ENCODE measurements around the gene TCTN3. TPM values are rescaled to one million over a fixed set of nuclear protein-coding genes. Genes with fewer than 3 reads are reported as not detected.

TCTN3 gene
- total RNA-seq, 1 donor from 2014 or later = 26.4 TPM

DNA sequence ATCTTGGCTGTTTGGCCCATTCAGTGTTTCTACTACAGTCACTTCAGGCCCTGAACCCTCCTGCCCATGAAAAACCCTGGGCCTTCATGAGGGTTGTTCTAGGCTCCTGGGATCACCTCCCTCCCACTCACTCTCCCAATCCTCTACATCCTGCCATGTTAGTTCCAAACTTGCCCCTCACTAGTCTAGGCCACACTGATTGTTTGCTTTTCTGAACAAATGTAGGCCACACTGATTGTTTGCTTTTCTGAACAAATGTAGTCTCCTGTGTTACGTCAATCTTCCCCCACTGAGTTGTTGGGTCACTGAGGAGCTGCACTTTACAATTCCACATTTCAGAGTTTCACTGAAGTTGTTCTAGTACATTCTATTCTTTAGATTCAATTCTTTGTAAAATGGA lies 31.9 kb downstream of the TCTN3 start:
- no peaks in the 10 kb centered on the region for H3K9me3 ChIP-seq
- TF ChIP-seq, protein P1, sequence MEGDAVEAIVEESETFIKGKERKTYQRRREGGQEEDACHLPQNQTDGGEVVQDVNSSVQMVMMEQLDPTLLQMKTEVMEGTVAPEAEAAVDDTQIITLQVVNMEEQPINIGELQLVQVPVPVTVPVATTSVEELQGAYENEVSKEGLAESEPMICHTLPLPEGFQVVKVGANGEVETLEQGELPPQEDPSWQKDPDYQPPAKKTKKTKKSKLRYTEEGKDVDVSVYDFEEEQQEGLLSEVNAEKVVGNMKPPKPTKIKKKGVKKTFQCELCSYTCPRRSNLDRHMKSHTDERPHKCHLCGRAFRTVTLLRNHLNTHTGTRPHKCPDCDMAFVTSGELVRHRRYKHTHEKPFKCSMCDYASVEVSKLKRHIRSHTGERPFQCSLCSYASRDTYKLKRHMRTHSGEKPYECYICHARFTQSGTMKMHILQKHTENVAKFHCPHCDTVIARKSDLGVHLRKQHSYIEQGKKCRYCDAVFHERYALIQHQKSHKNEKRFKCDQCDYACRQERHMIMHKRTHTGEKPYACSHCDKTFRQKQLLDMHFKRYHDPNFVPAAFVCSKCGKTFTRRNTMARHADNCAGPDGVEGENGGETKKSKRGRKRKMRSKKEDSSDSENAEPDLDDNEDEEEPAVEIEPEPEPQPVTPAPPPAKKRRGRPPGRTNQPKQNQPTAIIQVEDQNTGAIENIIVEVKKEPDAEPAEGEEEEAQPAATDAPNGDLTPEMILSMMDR (IDR thresholded peaks at IDR 0.05) = no peak
- H3K4me1 ChIP-seq = peaks cover 6% of the 10 kb centered on the region
- ATAC-seq (peak in 1 of 2 donors; percentile 40), DNase-seq (no peak)
- intact Hi-C loops (cut with DNase I) = no loop called here
- no peak overlapping the region for H3K27ac ChIP-seq
- no peaks in the 10 kb centered on the region for H3K27me3 ChIP-seq (ENCODE audit: low read depth)
- H3K36me3 ChIP-seq = peaks cover 12% of the 10 kb centered on the region
- no peak overlapping the region for H3K4me3 ChIP-seq

DNA sequence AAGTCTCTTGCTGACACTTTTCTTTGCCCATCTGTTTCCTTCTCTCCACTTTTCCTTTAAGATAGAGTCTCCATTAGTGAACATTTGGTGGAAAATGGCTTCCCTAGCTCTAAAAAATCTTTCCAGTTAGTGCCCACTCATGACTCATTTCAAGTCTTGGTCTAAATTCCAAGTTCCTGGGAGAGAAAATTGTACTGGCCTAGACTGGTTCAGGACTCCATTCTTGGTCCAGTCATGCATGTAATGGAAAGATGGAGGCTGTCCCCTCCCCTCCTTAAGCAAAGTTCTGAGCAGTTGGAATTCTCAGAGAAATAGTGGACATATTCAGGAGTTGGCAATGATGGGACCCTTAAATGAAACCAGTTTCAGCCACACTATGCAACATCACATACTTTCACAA lies 33.4 kb downstream of the TCTN3 start:
- ATAC-seq = no peak
- Histone ChIP-seq H3K36me3 (peaks cover 12% of the 10 kb centered on the region), H3K4me3 (no peak overlapping the region), H3K27me3 (ENCODE audit: low read depth) (no peaks in the 10 kb centered on the region), H3K27ac (no peak overlapping the region), H3K9me3 (no peaks in the 10 kb centered on the region), H3K4me1 (peaks cover 15% of the 10 kb centered on the region)
- intact Hi-C loops (cut with DNase I) = no loop called here
- TF ChIP-seq, protein P1 (IDR thresholded peaks at IDR 0.05) = no peak
- no peak for DNase-seq

DNA sequence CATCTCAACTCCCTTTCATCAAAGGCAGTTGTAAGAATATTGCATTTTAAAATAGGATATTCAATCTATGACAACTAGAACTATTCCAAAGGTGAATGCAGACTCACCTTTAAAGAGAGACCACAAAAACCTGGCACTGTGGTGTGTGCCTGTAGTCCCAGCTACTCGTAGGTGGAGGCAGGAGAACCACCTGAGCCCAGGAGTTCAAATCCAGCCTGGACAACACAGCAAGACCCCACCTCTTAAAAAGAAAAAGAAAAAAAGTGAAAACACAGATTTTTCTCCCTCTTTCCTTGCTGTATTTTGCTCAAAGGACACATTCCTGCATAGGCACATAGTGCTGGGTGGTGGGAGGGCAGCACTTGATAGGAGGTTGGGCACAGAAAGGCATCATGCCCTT lies 36.5 kb downstream of the TCTN3 start:
- no peak for ATAC-seq
- TF ChIP-seq, protein P1 (IDR thresholded peaks at IDR 0.05) = no peak
- Histone ChIP-seq H3K4me3 (peak overlapping the region; percentile 99), H3K9me3 (no peaks in the 10 kb centered on the region), H3K27ac (no peak overlapping the region), H3K4me1 (peaks cover 20% of the 10 kb centered on the region), H3K36me3 (peaks cover 4% of the 10 kb centered on the region), H3K27me3 (ENCODE audit: low read depth) (no peaks in the 10 kb centered on the region)
- intact Hi-C loops (cut with DNase I) = no loop called here
- no peak for DNase-seq

DNA sequence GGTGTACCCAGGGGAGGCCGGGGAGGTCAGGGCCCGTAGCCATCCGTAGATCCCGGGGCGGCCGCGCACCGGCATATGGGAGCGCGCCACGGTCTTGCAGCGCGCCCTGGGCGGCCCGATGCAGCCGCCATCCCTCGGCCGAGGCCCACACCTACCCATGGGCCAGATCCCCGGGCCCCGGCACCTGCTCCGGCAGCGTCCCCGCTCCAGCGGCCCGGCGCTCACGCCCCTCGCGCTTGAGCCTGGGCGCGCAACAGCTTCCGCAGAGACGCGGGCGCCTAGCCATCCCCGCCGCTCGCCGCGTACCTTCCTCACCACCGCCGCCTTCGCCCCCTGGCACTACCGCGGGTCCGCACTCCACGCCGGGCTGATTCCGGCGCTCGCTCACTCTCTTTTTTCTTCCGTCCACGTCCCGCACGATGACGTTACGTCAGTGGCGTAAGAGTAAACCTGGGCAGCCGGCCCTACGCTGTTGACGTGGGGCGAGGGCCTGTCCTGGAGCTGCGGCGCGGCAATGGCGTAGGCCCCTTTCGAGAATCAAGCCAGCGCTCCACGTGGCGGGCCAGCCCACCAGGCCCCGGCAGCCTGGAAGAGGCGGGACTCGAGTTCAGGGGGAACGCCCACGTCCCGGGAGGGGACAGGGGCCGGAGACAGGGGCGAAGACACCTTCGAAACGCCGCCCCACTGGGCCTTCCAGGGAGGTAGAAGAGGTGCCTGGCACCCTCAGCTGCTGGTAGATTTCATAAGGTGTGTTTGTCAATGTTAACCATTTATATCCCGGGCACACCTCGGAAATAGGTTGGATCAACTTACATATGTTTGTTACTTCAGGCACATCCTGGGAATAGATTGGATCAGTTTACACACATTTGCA lies 37.2 kb downstream of the TCTN3 start, which contains the start of gene ALDH18A1:
Gene ALDH18A1 (minus strand): TSS at position 421 of the 874 bp plus-strand sequence. CDS start 3,334 bp downstream, outside the sequence.
- peak within 1 kb of the TSS; percentile 61 for H3K27ac ChIP-seq
- intact Hi-C loops (cut with DNase I) = no loop called here

DNA sequence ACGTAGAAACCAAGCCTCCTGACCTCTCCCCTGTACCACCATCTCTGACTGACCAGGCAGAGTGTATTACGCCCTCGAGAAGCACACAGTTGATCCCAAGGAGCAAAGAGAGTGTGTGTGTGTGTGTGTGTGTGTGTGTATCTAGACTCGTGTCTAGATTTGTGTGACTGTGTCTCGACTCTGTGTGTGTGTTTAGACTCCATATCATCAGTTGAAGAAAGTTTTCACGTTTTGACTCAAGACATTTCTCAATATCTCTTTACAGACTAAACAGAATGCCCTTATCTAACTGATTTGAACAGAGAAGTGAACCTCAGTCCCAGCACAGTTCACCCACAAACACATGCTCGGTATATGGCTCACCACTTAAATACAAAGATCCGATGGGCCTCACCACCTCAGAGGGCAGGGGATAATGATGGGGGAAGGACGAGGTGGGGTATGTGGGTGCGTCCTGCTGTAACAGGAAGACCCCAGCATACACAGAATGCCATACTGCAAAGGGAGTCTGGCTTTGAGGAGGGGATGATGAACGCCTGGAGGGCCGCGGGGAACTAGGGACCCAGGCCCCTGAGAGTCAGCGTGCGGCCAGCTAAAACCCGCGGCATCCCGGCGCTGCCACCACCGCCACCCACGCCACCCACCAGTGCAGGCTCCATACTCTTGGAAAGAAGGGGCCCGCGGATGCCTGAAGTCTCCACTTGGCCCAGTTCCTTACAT lies 38.0 kb downstream of the TCTN3 start:
- peak; percentile 17 to 29 for ATAC-seq
- intact Hi-C loops (cut with DNase I) = no loop called here
- Histone ChIP-seq H3K4me3 (peak overlapping the region; percentile 99), H3K27ac (peak overlapping the region; percentile 61), H3K27me3 (ENCODE audit: low read depth) (no peaks in the 10 kb centered on the region), H3K36me3 (peaks cover 16% of the 10 kb centered on the region), H3K9me3 (no peaks in the 10 kb centered on the region), H3K4me1 (peaks cover 20% of the 10 kb centered on the region)
- no peak for DNase-seq
- TF ChIP-seq, protein P1 (IDR thresholded peaks at IDR 0.05) = no peak

More for the DNA sequence above, 37.2 kb downstream of the TCTN3 start, which contains the start of gene ALDH18A1:
- peak; percentile 92 for DNase-seq
- H3K4me3 ChIP-seq = peak within 1 kb of the TSS; percentile 99
- no peaks in the 10 kb centered on the region for H3K9me3 ChIP-seq
- peaks cover 20% of the 10 kb centered on the region for H3K4me1 ChIP-seq
- H3K36me3 ChIP-seq = peaks cover 9% of the 10 kb centered on the region
- peak; percentile 97 to 98 for ATAC-seq
- H3K27me3 ChIP-seq (ENCODE audit: low read depth) = no peaks in the 10 kb centered on the region
- TF ChIP-seq, protein P1 (IDR thresholded peaks at IDR 0.05) = no peak
